Osteocyte (in vitro differentiated cells): Measurements from ENCODE around the gene ACOX3. TPM values are rescaled to one million over a fixed set of nuclear protein-coding genes. Genes with fewer than 3 reads are reported as not detected.

Source experiments
- DNase-seq: peaks from one replicate; pipeline ENCODE4 v3.0.0; 2021; ENCODE audit warnings: mixed read lengths; ENCODE audit not compliant: unreplicated experiment; ENCODE audit errors: extremely low spot score
- H3K27ac Mint-ChIP-seq: one replicate; pipeline ENCODE4 v1.8.0; 2021; ENCODE audit warnings: mild to moderate bottlenecking, mixed read lengths; ENCODE audit not compliant: unreplicated experiment
- H3K27me3 Mint-ChIP-seq: one replicate; pipeline ENCODE4 v1.8.0; 2021; ENCODE audit warnings: mixed read lengths; ENCODE audit not compliant: unreplicated experiment
- H3K36me3 Mint-ChIP-seq: one replicate; pipeline ENCODE4 v1.8.0; 2021; ENCODE audit warnings: mixed read lengths; ENCODE audit not compliant: unreplicated experiment
- H3K4me1 Mint-ChIP-seq: one replicate; pipeline ENCODE4 v1.8.0; 2021; ENCODE audit warnings: mixed read lengths; ENCODE audit not compliant: unreplicated experiment
- H3K4me3 Mint-ChIP-seq: one replicate; pipeline ENCODE4 v1.8.0; 2021; ENCODE audit warnings: mild to moderate bottlenecking, moderate library complexity, mixed read lengths; ENCODE audit not compliant: unreplicated experiment
- H3K9me3 Mint-ChIP-seq: one replicate; pipeline ENCODE4 v1.8.0; 2021; ENCODE audit warnings: mixed read lengths; ENCODE audit not compliant: unreplicated experiment
- total RNA-seq: library from RNA; stranded (reverse); gene quantifications from 2 replicates; pipeline ENCODE4 v1.2.1, GENCODE V29; 2021
- TF ChIP-seq, protein P1 (sequence below): fragments of 200-600 bp; sonication (generic); IDR thresholded peaks from 2 replicates; pipeline ENCODE4 v1.5.0; 2021; ENCODE audit warnings: antibody characterized with exemption, mild to moderate bottlenecking, moderate library complexity

The ACOX3 gene
- total RNA-seq, 1 donor from 2014 or later = 25.2 TPM

DNA sequence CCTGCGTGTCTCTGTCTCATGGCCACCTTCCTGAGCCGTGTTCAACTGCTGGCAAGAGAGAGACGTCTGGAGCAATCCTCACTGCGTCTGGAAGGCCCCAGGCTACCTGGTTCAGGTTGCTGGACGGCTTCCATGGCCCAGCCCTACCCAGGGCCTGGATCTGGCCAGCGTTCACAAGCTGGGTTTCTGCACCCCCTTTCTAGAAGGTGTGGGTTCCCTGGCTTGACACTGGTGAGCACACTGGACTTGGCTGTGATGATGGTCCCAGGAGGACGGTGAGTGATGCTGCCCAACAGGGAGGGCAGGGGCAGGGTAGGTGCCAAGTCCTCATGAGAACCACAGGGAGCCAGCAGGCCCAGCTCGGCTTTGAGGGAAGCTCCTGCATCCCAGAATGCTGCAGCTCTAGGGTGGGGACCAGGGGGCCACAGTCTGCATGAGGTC is 107.6 kb downstream of the ACOX3 start:
- DNase-seq = no peak
- TF ChIP-seq, protein P1, sequence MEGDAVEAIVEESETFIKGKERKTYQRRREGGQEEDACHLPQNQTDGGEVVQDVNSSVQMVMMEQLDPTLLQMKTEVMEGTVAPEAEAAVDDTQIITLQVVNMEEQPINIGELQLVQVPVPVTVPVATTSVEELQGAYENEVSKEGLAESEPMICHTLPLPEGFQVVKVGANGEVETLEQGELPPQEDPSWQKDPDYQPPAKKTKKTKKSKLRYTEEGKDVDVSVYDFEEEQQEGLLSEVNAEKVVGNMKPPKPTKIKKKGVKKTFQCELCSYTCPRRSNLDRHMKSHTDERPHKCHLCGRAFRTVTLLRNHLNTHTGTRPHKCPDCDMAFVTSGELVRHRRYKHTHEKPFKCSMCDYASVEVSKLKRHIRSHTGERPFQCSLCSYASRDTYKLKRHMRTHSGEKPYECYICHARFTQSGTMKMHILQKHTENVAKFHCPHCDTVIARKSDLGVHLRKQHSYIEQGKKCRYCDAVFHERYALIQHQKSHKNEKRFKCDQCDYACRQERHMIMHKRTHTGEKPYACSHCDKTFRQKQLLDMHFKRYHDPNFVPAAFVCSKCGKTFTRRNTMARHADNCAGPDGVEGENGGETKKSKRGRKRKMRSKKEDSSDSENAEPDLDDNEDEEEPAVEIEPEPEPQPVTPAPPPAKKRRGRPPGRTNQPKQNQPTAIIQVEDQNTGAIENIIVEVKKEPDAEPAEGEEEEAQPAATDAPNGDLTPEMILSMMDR = no peak
- Mint-ChIP-seq H3K36me3 (peaks cover 2% of the 10 kb centered on the region), H3K27me3 (peaks cover 11% of the 10 kb centered on the region), H3K27ac (no peak overlapping the region), H3K9me3 (peaks cover 17% of the 10 kb centered on the region), H3K4me3 (no peak overlapping the region), H3K4me1 (no peaks in the 10 kb centered on the region)

DNA sequence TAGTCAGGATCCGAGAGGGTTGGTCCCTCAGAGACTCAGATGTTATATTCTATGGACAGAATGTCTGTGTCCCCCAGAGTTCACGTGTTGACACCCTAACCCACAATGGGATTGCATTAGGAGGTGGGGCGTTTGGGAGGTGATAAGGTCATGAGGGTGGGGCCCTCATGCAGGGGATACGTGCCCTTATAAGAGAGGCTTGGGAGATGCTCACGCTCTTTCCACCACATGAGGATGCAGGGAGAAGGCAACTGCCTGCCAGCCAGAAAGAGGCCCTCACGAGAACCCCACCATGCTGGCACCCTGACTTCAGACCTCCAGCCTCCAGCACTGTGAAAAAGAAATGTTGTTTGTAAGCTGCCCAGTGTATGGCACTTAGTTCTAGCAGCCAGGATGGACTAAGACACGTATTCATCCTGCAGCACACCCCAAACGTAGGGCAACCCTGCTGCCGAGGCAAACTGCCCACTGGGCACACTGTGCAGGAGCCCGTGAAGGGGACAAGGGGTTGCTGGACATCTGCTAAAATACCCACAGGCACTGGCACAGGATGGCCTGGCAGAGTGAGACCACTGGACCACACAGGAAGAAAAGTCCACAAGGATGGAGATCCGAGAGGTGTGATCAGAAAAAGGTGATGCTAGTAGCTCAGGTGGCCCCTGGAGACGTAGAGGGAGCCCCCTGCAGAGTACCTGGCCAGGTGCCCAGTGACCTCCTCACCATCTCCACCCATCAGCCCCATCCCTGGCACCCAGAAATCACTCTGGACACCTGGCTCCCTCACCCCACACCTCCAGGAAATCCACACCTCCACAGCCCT is 108.3 kb downstream of the ACOX3 start:
- H3K27ac Mint-ChIP-seq = no peak overlapping the region
- peaks cover 11% of the 10 kb centered on the region for H3K27me3 Mint-ChIP-seq
- H3K4me3 Mint-ChIP-seq = no peak overlapping the region
- H3K9me3 Mint-ChIP-seq = peaks cover 17% of the 10 kb centered on the region
- peaks cover 2% of the 10 kb centered on the region for H3K36me3 Mint-ChIP-seq
- no peaks in the 10 kb centered on the region for H3K4me1 Mint-ChIP-seq
- DNase-seq = no peak
- TF ChIP-seq, protein P1 = no peak

DNA sequence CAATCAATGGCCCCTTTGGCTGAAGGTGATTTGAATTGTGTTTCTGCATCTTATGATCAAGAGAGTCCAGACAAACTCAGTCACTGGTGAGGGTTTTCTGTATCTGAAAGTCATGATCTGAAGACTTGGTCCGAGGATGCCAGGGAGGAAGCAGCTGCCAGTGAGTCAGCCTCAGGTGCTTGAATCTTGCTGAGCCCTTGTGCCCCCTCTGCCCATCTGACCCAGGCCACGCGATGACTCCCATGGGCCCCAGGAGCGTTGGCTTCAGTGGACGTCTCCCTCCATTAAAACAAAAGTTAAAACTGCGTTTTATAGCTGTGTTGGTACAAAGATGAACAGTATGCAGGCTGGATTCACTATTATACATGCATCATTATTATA is 109.0 kb downstream of the ACOX3 start:
- TF ChIP-seq, protein P1 = no peak
- no peak for DNase-seq
- Mint-ChIP-seq H3K9me3 (peaks cover 13% of the 10 kb centered on the region), H3K4me3 (no peak overlapping the region), H3K27ac (no peak overlapping the region), H3K36me3 (peaks cover 2% of the 10 kb centered on the region), H3K4me1 (no peaks in the 10 kb centered on the region), H3K27me3 (peaks cover 8% of the 10 kb centered on the region)

DNA sequence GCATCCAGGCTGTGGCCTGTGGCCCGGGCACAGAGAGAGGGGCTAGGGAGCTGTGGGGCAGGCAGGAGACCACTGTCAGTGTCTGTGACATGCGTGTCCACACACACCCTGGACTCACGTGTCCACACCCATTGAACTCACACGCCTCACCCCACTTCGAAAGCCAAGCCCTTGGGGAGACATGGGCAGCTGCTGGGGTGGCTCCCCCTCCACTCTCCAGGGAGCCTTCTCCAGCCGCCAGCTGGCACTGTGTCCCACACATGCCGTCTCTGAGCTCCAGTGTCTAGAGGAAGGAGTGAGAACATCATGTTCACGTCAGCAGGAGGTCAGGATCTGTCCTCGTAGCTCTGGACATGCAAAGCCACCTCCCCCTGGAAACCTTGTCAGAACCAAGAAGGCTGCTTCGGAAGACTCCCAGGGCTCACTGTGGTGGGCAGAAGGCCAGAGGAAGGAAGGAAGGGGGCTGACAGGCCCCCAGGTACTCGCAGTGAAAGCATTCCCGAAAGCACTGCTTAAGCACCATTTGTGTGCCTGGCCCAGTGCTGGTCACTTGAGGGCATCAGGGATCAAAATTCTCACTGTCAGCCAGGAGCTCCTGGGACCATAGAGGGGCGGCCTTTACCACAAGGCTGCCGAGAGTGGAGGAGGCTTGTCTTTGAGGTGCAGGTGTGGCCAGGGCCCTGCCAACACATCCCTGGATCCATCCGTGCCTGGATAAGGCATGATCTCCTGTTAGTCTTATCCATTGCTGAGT is 109.5 kb downstream of the ACOX3 start:
- H3K27me3 Mint-ChIP-seq = peaks cover 4% of the 10 kb centered on the region

More for the DNA sequence above, 109.5 kb downstream of the ACOX3 start:
- Mint-ChIP-seq H3K27ac (no peak overlapping the region), H3K36me3 (peaks cover 2% of the 10 kb centered on the region), H3K4me3 (no peak overlapping the region), H3K4me1 (no peaks in the 10 kb centered on the region), H3K9me3 (peaks cover 10% of the 10 kb centered on the region)
- TF ChIP-seq, protein P1 = no peak
- no peak for DNase-seq
